ENCODE results near the gene CAMTA1.
A peak's percentile ranks its signal among the peaks of the same experiment; 100 is the strongest.

CAMTA1 gene

GRCh38 chr1:7805460-7805859, 1020.2 kb downstream of the CAMTA1 start:
- TF ChIP-seq EZH2phosphoT487 (conservative IDR thresholded peaks at IDR 0.05; ENCODE audit: low read length) = no peak
- TF ChIP-seq, protein P1, sequence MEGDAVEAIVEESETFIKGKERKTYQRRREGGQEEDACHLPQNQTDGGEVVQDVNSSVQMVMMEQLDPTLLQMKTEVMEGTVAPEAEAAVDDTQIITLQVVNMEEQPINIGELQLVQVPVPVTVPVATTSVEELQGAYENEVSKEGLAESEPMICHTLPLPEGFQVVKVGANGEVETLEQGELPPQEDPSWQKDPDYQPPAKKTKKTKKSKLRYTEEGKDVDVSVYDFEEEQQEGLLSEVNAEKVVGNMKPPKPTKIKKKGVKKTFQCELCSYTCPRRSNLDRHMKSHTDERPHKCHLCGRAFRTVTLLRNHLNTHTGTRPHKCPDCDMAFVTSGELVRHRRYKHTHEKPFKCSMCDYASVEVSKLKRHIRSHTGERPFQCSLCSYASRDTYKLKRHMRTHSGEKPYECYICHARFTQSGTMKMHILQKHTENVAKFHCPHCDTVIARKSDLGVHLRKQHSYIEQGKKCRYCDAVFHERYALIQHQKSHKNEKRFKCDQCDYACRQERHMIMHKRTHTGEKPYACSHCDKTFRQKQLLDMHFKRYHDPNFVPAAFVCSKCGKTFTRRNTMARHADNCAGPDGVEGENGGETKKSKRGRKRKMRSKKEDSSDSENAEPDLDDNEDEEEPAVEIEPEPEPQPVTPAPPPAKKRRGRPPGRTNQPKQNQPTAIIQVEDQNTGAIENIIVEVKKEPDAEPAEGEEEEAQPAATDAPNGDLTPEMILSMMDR (IDR thresholded peaks at IDR 0.05; ENCODE audit: insufficient read depth, low read length, poor library complexity, severe bottlenecking) = no peak
- no peaks in the 10 kb centered on the region for H3K79me2 ChIP-seq (ENCODE audit: insufficient read depth, low read length)
- H3K27me3 ChIP-seq (ENCODE audit: low read length) = no peaks in the 10 kb centered on the region
- no peaks in the 10 kb centered on the region for H4K20me1 ChIP-seq (ENCODE audit: low read depth, low read length)
- H2AFZ ChIP-seq (ENCODE audit: low read depth, low read length, severe bottlenecking) = no peak overlapping the region
- H3K4me2 ChIP-seq (ENCODE audit: low read depth, low read length, poor library complexity, severe bottlenecking) = no peak overlapping the region
- H3F3A ChIP-seq (ENCODE audit: insufficient read depth) = no peaks in the 10 kb centered on the region
- no peak overlapping the region for H3K9ac ChIP-seq (ENCODE audit: low read length)
- no peaks in the 10 kb centered on the region for H3K9me2 ChIP-seq (replicated peaks; ENCODE audit: insufficient read depth, low read length)
- no peak overlapping the region for H3K4me3 ChIP-seq (ENCODE audit: insufficient read depth, low read length, poor library complexity, severe bottlenecking)
- H3K27ac ChIP-seq (ENCODE audit: low read depth, low read length) = no peak overlapping the region
- H3K36me3 ChIP-seq (ENCODE audit: low read length) = peaks cover 2% of the 10 kb centered on the region; the same call in 1 of the 2 replicates
- no peaks in the 10 kb centered on the region for H3K9me3 ChIP-seq (ENCODE audit: insufficient read depth, low read length)

DNA sequence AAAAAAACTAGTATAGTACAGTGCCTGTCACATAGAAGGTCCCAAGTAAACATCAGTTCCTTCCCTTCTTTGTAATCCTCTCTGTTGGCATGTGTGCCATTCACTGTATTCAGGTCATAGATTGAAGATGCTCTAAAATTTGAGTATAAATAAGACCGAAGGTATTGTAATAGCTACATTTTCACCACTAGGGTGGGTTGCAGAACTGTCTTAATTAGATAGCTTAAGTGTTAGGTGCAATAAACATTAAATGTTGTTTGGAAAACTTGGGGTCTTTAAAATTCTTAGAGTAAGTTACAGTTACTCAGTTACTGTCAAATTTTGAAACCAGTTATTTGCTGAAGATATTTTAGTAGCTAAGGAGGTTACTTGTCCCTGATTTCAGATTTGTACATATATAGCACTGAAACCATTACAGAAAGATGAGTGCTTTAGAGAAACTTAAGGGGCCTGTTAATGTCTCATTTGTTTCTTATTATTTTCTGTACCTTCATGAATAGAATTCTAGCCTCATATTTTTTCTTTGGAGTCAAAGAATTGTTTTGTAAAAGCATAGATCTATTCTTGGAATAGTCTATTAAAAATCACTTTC, 1023.1 kb downstream of the CAMTA1 start:
- Histone ChIP-seq H3K36me3 (ENCODE audit: low read length) (peaks cover 7% of the 10 kb centered on the region; the same call in 1 of the 2 replicates), H3K27me3 (ENCODE audit: low read length) (no peaks in the 10 kb centered on the region), H3F3A (ENCODE audit: insufficient read depth) (no peaks in the 10 kb centered on the region), H3K27ac (ENCODE audit: low read depth, low read length) (no peak overlapping the region), H3K79me2 (ENCODE audit: insufficient read depth, low read length) (no peaks in the 10 kb centered on the region), H4K20me1 (ENCODE audit: low read depth, low read length) (no peaks in the 10 kb centered on the region), H3K4me2 (ENCODE audit: low read depth, low read length, poor library complexity, severe bottlenecking) (no peak overlapping the region), H3K9ac (ENCODE audit: low read length) (no peak overlapping the region), H2AFZ (ENCODE audit: low read depth, low read length, severe bottlenecking) (no peak overlapping the region), H3K4me3 (ENCODE audit: insufficient read depth, low read length, poor library complexity, severe bottlenecking) (no peak overlapping the region), H3K9me3 (ENCODE audit: insufficient read depth, low read length) (peaks cover 4% of the 10 kb centered on the region; the same call in 1 of the 2 replicates), H3K9me2 (replicated peaks; ENCODE audit: insufficient read depth, low read length) (no peaks in the 10 kb centered on the region)
- TF ChIP-seq EZH2phosphoT487 (conservative IDR thresholded peaks at IDR 0.05; ENCODE audit: low read length) = no peak
- TF ChIP-seq, protein P1 (IDR thresholded peaks at IDR 0.05; ENCODE audit: insufficient read depth, low read length, poor library complexity, severe bottlenecking) = peak; percentile 24

GRCh38 chr1:7809742-7810141, 1024.5 kb downstream of the CAMTA1 start:
- Histone ChIP-seq H3K27me3 (ENCODE audit: low read length) (no peaks in the 10 kb centered on the region), H3K4me3 (ENCODE audit: insufficient read depth, low read length, poor library complexity, severe bottlenecking) (no peak overlapping the region), H4K20me1 (ENCODE audit: low read depth, low read length) (no peaks in the 10 kb centered on the region), H3K9ac (ENCODE audit: low read length) (no peak overlapping the region), H3K9me2 (replicated peaks; ENCODE audit: insufficient read depth, low read length) (no peaks in the 10 kb centered on the region), H3K27ac (ENCODE audit: low read depth, low read length) (no peak overlapping the region), H3K36me3 (ENCODE audit: low read length) (peaks cover 12% of the 10 kb centered on the region; the same call in 1 of the 2 replicates), H3F3A (ENCODE audit: insufficient read depth) (no peaks in the 10 kb centered on the region), H2AFZ (ENCODE audit: low read depth, low read length, severe bottlenecking) (no peak overlapping the region), H3K4me2 (ENCODE audit: low read depth, low read length, poor library complexity, severe bottlenecking) (no peak overlapping the region), H3K79me2 (ENCODE audit: insufficient read depth, low read length) (no peaks in the 10 kb centered on the region), H3K9me3 (ENCODE audit: insufficient read depth, low read length) (peaks cover 13% of the 10 kb centered on the region; the same call in 1 of the 2 replicates)
- TF ChIP-seq, protein P1 (IDR thresholded peaks at IDR 0.05; ENCODE audit: insufficient read depth, low read length, poor library complexity, severe bottlenecking) = no peak
- TF ChIP-seq EZH2phosphoT487 (conservative IDR thresholded peaks at IDR 0.05; ENCODE audit: low read length) = no peak

Measured in SU-DHL-6 (cell line).